ENCODE results near the gene C1orf232. TPM values are rescaled to one million over a fixed set of nuclear protein-coding genes. Genes with fewer than 3 reads are reported as not detected.

C1orf232 gene
- total and polyA plus RNA-seq, 2 of the 4 experiments (the other 2 are of a cell fraction): not detected

DNA sequence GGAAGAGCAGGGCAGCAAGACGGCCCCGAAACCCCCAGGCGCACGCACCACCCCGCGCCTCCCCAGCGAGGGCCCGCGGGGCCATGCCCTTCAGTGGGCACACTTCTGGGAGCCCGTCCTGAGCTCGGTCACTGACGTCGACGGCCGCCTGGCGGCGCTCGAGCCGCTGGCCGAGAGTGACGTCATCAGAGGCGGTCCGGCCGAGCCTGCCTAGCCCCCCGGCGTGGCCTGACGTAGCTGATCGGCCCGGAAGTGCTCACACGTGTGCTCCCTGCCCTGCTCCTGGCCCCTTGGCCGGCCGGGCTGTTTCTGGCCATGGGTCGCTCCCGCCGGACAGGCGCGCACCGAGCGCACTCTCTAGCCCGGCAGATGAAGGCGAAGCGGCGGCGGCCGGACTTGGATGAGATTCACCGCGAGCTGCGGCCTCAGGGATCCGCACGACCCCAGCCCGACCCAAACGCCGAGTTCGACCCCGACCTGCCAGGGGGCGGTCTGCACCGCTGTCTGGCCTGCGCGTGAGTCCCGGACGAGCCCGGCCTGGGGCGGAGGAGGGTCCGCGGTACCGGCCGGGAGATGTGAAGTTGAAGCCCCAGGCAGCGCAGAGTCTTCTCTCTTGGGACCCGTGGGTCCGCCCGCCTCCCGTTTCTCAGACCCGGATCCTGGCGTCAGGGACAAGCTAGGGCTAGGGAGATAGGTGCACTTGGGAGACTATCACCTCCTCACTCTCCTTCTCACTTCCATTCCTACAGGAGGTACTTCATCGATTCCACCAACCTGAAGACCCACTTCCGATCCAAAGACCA, 1.1 kb upstream of the C1orf232 start, which contains the start of gene ZNF593 (continued):
- TF ChIP-seq RAD21 (IDR thresholded peaks at IDR 0.05; ENCODE audit: low read length) (peak; percentile 55), SMC3 (IDR thresholded peaks at IDR 0.05; ENCODE audit: low read depth, low read length) (peak; percentile 67), FOS (IDR thresholded peaks at IDR 0.05; ENCODE audit: low read depth, low read length) (peak; percentile 56)

DNA sequence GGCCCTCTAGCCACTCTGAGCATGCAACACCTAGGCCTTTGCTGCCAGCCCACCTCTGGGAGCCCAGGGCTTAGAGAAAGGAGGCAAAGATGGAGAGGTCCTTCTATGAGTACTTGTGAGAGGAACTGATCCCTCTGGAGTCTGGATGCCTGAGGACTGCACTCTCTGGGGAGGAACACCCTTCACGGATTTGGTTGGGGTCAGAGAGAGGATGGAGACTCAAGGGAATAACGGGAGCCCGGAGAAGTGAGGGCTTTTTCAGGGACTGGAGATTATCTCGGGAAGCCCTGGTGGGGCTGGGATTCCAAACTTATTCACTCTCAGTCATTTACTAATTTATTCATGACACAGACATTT, 413 bp upstream of the C1orf232 start:
- no TSS peak for BruUV-seq (replicated peaks)
- no peak overlapping the region; the same call in 1 of the 2 replicates for H4K5ac ChIP-seq (ENCODE audit: low read depth, low read length)
- intact Hi-C loops (cut with micrococcal nuclease): loop anchor here (1.0 to 5.0 kb wide), 3 partner anchors 63 to 222 kb away; partner anchors contain the start of gene CEP85
- CTCF ChIA-PET: interaction anchor here (0.6 to 1.8 kb wide), 10 partner anchors 9 to 145 kb away, joined by 3 to 8 read pairs (median 4); partner anchors contain the start of gene CEP85
- H3K9ac ChIP-seq (ENCODE audit: low read depth, low read length): no peak overlapping the region
- no peak overlapping the region for H3K4me3 ChIP-seq (ENCODE audit: insufficient read depth, low read depth, low read length)
- H3K27ac ChIP-seq (ENCODE audit: insufficient read depth, low read length): no peak overlapping the region
- H2BK15ac ChIP-seq (ENCODE audit: low read depth, low read length): no peak overlapping the region
- dilution Hi-C loops (cut with HindIII; ENCODE audit: low sequenced_read_pairs, unreplicated experiment): no loop called here
- ATAC-seq (ENCODE audit: low read depth) (no peak), DNase-seq (no peak)
- H2AK9ac ChIP-seq (replicated peaks; ENCODE audit: low read depth, low read length, poor library complexity): no peak overlapping the region
- no peak overlapping the region for H2BK120ac ChIP-seq (ENCODE audit: low read depth, low read length)
- no peak overlapping the region for H2AK5ac ChIP-seq (ENCODE audit: low read depth, low read length)
- H2BK5ac ChIP-seq (ENCODE audit: low read depth, low read length, poor library complexity, severe bottlenecking): no peak overlapping the region
- peaks cover 4 to 19% of the 10 kb centered on the region in 2 experiments for H3K79me1 ChIP-seq (ENCODE audit: low read depth in 1 of 2, low read length in 2 of 2)
- no peak for TF ChIP-seq NFE2L2 (IDR thresholded peaks at IDR 0.05; ENCODE audit: low read depth, low read length)
- no peak for TF ChIP-seq MXI1 (IDR thresholded peaks at IDR 0.05; ENCODE audit: borderline replicate concordance, low read depth, low read length)
- no peak for TF ChIP-seq FOS (IDR thresholded peaks at IDR 0.05; ENCODE audit: low read depth, low read length)
- TF ChIP-seq, protein P1, sequence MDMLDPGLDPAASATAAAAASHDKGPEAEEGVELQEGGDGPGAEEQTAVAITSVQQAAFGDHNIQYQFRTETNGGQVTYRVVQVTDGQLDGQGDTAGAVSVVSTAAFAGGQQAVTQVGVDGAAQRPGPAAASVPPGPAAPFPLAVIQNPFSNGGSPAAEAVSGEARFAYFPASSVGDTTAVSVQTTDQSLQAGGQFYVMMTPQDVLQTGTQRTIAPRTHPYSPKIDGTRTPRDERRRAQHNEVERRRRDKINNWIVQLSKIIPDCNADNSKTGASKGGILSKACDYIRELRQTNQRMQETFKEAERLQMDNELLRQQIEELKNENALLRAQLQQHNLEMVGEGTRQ (IDR thresholded peaks at IDR 0.05; ENCODE audit: low read depth, low read length): no peak
- no peak for TF ChIP-seq RFX5 (IDR thresholded peaks at IDR 0.05; ENCODE audit: low read depth, low read length)
- TF ChIP-seq BHLHE40 (IDR thresholded peaks at IDR 0.05; ENCODE audit: low read depth, low read length): no peak
- no peak for TF ChIP-seq MAFK (IDR thresholded peaks at IDR 0.05; ENCODE audit: low read depth, low read length)
- no peak for TF ChIP-seq RAD21 (IDR thresholded peaks at IDR 0.05; ENCODE audit: low read length)
- POLR2A ChIA-PET (ENCODE audit: unreplicated experiment): no interaction called here
- H3K4me1 ChIP-seq (ENCODE audit: control insufficient read depth, insufficient read depth, low read length): peaks cover 5% of the 10 kb centered on the region; the same call in 1 of the 2 replicates
- H3K36me3 ChIP-seq (ENCODE audit: control insufficient read depth, insufficient read depth, low read length): 0 out of 2 replicates have a peak, but pooled peaks cover 2% of the 10 kb centered on the region
- peaks cover 5% of the 10 kb centered on the region; the same call in 1 of the 2 replicates for H3K27me3 ChIP-seq (ENCODE audit: control insufficient read depth, insufficient read depth, low read length)
- no peak overlapping the region for H4K91ac ChIP-seq (ENCODE audit: insufficient read depth, low read depth, low read length)
- H3K4me2 ChIP-seq (ENCODE audit: low read depth, low read length): no peak overlapping the region
- H2AFZ ChIP-seq (replicated peaks; ENCODE audit: low read length, poor library complexity): peak overlapping the region; percentile 97
- no peak overlapping the region for H3K56ac ChIP-seq (ENCODE audit: extremely low read depth, insufficient read depth, low read length)
- no peaks in the 10 kb centered on the region for H4K20me1 ChIP-seq (ENCODE audit: insufficient read depth, low read length)
- H3K18ac ChIP-seq (ENCODE audit: low read depth, low read length): no peak overlapping the region
- H3K23ac ChIP-seq (ENCODE audit: low read depth, low read length): no peak overlapping the region
- peaks cover 6% of the 10 kb centered on the region; the same call in 1 of the 2 replicates for H3K9me1 ChIP-seq (ENCODE audit: insufficient read depth, low read length)
- H3K4ac ChIP-seq (ENCODE audit: low read depth, low read length): peak overlapping the region; percentile 25; the same call in 1 of the 2 replicates
- H4K8ac ChIP-seq (ENCODE audit: low read depth in 2 of 2, low read length in 2 of 2): peak overlapping the region in 1 of 2 experiments; percentile 75; a peak in 2 of 4 replicates
- WGBS, 2 experiments (ENCODE audit: extremely low coverage in 2 of 2, insufficient read length in 1 of 2): no CpG with 5 or more reads among the region's 4 CpGs
- no peaks in the 10 kb centered on the region for H3K9me3 ChIP-seq (ENCODE audit: control insufficient read depth, insufficient read depth, low read length)
- H3K14ac ChIP-seq (replicated peaks; ENCODE audit: low read depth, low read length): no peak overlapping the region
- in situ Hi-C loops (cut with MboI; ENCODE audit: low sequenced_read_pairs): no loop called here
- no peak overlapping the region for H2BK20ac ChIP-seq (ENCODE audit: low read depth, low read length)

Measured in IMR-90 (cell line).